ENCODE measurements around the gene TOP2A.

DNA sequence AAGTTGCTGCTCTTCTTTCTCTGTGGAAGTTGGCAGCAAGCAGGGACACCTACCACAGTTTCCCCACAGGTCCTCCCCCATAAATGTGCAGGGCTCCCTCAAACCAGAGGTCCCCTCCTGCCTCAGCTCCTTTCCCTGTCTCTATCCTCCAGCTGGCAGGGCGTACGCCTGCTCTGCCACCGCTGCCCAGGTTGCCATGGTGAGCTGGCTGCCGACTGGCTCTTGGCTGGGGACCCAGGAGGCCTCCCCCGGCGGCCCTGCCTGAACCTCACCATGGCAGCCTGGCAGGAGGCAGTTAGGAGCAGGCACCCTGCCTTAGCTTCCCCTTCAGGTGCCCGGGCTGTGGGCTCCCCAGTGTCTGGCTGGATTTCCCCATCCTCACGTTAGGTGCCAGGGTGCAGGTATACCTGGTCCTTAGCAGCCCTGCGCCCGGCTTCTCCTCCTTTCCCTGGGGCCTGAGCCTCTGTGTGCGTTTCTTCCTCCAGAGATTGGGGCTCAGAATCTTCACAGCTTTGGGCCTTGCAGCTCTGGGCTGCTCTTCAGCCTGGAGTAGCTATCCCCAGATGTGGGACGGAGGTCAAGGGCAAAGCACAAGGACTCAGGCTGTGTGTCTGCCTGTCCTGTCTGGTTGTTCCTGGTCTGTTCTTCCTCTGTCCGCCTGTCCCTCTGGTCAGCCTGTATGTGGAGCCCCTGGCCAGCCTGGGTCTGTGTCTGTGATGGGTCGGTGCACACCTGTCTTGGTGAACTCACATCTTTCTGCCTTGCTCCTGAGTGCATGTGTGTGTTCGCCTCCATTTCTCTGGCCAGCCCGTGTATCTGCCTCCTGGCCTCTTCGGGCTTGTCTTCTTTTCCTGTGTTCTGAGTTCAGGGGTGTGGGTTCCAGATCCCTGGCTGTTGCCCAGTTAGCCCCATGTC is 68.9 kb downstream of the TOP2A start:
- TF ChIP-seq RAD21 (IDR thresholded peaks at IDR 0.05; ENCODE audit: low read depth) (no peak), EZH2phosphoT487 (IDR thresholded peaks at IDR 0.05; ENCODE audit: borderline replicate concordance) (no peak), POLR2AphosphoS5 (IDR thresholded peaks at IDR 0.05; ENCODE audit: low read depth, low read length) (no peak), TCF7L2 (IDR thresholded peaks at IDR 0.05; ENCODE audit: borderline replicate concordance, extremely low read depth, insufficient read depth, insufficient read length) (no peak), EZH2 (IDR thresholded peaks at IDR 0.05) (no peak), ZFX (IDR thresholded peaks at IDR 0.05) (no peak), ELF1 (IDR thresholded peaks at IDR 0.05; ENCODE audit: borderline replicate concordance, low read depth) (no peak), EGR1 (IDR thresholded peaks at IDR 0.05; ENCODE audit: low read depth) (no peak), POLR2A (IDR thresholded peaks at IDR 0.05; ENCODE audit: borderline replicate concordance, extremely low read depth, insufficient read depth, insufficient read length) (no peak), YY1 (IDR thresholded peaks at IDR 0.05; ENCODE audit: extremely low read depth, insufficient replicate concordance, low read depth, low read length) (no peak), FOSL1 (IDR thresholded peaks at IDR 0.05; ENCODE audit: low read depth) (no peak)
- TF ChIP-seq, protein P1, sequence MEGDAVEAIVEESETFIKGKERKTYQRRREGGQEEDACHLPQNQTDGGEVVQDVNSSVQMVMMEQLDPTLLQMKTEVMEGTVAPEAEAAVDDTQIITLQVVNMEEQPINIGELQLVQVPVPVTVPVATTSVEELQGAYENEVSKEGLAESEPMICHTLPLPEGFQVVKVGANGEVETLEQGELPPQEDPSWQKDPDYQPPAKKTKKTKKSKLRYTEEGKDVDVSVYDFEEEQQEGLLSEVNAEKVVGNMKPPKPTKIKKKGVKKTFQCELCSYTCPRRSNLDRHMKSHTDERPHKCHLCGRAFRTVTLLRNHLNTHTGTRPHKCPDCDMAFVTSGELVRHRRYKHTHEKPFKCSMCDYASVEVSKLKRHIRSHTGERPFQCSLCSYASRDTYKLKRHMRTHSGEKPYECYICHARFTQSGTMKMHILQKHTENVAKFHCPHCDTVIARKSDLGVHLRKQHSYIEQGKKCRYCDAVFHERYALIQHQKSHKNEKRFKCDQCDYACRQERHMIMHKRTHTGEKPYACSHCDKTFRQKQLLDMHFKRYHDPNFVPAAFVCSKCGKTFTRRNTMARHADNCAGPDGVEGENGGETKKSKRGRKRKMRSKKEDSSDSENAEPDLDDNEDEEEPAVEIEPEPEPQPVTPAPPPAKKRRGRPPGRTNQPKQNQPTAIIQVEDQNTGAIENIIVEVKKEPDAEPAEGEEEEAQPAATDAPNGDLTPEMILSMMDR (IDR thresholded peaks at IDR 0.05 in 2 of 3, conservative IDR thresholded peaks at IDR 0.05 in 1 of 3; ENCODE audit: borderline replicate concordance in 1 of 3, insufficient read depth in 1 of 3, low read depth in 2 of 3, low read length in 2 of 3): no peak
- TF ChIP-seq, protein P2, sequence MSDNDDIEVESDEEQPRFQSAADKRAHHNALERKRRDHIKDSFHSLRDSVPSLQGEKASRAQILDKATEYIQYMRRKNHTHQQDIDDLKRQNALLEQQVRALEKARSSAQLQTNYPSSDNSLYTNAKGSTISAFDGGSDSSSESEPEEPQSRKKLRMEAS (IDR thresholded peaks at IDR 0.05): no peak
- TF ChIP-seq, protein P3, sequence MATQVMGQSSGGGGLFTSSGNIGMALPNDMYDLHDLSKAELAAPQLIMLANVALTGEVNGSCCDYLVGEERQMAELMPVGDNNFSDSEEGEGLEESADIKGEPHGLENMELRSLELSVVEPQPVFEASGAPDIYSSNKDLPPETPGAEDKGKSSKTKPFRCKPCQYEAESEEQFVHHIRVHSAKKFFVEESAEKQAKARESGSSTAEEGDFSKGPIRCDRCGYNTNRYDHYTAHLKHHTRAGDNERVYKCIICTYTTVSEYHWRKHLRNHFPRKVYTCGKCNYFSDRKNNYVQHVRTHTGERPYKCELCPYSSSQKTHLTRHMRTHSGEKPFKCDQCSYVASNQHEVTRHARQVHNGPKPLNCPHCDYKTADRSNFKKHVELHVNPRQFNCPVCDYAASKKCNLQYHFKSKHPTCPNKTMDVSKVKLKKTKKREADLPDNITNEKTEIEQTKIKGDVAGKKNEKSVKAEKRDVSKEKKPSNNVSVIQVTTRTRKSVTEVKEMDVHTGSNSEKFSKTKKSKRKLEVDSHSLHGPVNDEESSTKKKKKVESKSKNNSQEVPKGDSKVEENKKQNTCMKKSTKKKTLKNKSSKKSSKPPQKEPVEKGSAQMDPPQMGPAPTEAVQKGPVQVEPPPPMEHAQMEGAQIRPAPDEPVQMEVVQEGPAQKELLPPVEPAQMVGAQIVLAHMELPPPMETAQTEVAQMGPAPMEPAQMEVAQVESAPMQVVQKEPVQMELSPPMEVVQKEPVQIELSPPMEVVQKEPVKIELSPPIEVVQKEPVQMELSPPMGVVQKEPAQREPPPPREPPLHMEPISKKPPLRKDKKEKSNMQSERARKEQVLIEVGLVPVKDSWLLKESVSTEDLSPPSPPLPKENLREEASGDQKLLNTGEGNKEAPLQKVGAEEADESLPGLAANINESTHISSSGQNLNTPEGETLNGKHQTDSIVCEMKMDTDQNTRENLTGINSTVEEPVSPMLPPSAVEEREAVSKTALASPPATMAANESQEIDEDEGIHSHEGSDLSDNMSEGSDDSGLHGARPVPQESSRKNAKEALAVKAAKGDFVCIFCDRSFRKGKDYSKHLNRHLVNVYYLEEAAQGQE (IDR thresholded peaks at IDR 0.05; ENCODE audit: low read depth): no peak
